Smooth muscle cell (in vitro differentiated cells): ENCODE data around the gene IFITM10. TPM values are rescaled to one million over a fixed set of nuclear protein-coding genes. Genes with fewer than 3 reads are reported as not detected.

ENCODE experiments used
- DNase-seq: peaks from one replicate; lab custom pipeline; 2025; ENCODE audit not compliant: unreplicated experiment; lab: John Stamatoyannopoulos, UW
- H2AFZ ChIP-seq: fragments of 200-600 bp; sonication (generic); 2 replicates; pipeline ENCODE4 v1.6.0; 2016; ENCODE audit warnings: antibody characterized with exemption, low read depth, mild to moderate bottlenecking
- H3F3A ChIP-seq: fragments of 200-600 bp; sonication (generic); 2 replicates; pipeline ENCODE4 v1.6.0; 2017; ENCODE audit warnings: antibody characterized with exemption, low read depth
- H3K27ac ChIP-seq: fragments of 200-600 bp; sonication (generic); 2 replicates; pipeline ENCODE4 v1.5.1; 2016; ENCODE audit warnings: low read depth, mild to moderate bottlenecking
- H3K27me3 ChIP-seq: fragments of 200-600 bp; sonication (generic); 2 replicates; pipeline ENCODE4 v1.6.1; 2016; ENCODE audit warnings: low read depth, mild to moderate bottlenecking
- H3K36me3 ChIP-seq: fragments of 200-600 bp; sonication (generic); 2 replicates; pipeline ENCODE4 v1.5.1; 2016; ENCODE audit warnings: low read depth
- H3K4me1 ChIP-seq: fragments of 200-600 bp; sonication (generic); 2 replicates; pipeline ENCODE4 v1.5.1; 2016; ENCODE audit warnings: low read depth
- H3K4me2 ChIP-seq: fragments of 200-600 bp; sonication (generic); 2 replicates; pipeline ENCODE4 v1.6.0; 2016; ENCODE audit warnings: mild to moderate bottlenecking
- H3K4me3 ChIP-seq: fragments of 200-600 bp; sonication (generic); 2 replicates; pipeline ENCODE4 v1.5.1; 2016; ENCODE audit warnings: mild to moderate bottlenecking
- H3K79me2 ChIP-seq: fragments of 200-600 bp; sonication (generic); 2 replicates; pipeline ENCODE4 v1.6.0; 2016; ENCODE audit warnings: low read depth, mild to moderate bottlenecking
- H3K9ac ChIP-seq: fragments of 200-600 bp; sonication (generic); 2 replicates; pipeline ENCODE4 v1.6.0; 2016; ENCODE audit warnings: low read depth
- H3K9me3 ChIP-seq: fragments of 200-600 bp; sonication (generic); replicated peaks from 2 replicates; pipeline ENCODE4 v1.5.1; 2016; ENCODE audit warnings: low read depth
- H4K20me1 ChIP-seq: fragments of 200-600 bp; sonication (generic); 2 replicates; pipeline ENCODE4 v1.6.0; 2016; ENCODE audit warnings: low read depth
- CTCF ChIP-seq: fragments of 200-600 bp; sonication (generic); IDR thresholded peaks from 2 replicates; pipeline ENCODE4 v1.5.1; 2017; ENCODE audit warnings: borderline replicate concordance, mild to moderate bottlenecking, antibody characterized with exemption; ENCODE audit not compliant: insufficient read depth, poor library complexity, severe bottlenecking
- WGBS: methylation state at CpG from one replicate; pipeline ENCODE4 v1.1.7; 2016; ENCODE audit warnings: low lambda C conversion rate; 5-methylcytosine and 5-hydroxymethylcytosine counted together
- polyA plus RNA-seq: library from polyadenylated mRNA; unstranded; fragments of >200 nt; fragmentation: Nextera tagmentation; extraction: Ambion mirVana; gene quantifications from 2 replicates; pipeline ENCODE4 v1.2.1, GENCODE V29; 2016
- total RNA-seq: library from RNA; depleted of rRNA; stranded (reverse); fragments of >200 nt; gene quantifications from 2 replicates; pipeline ENCODE4 v1.2.3, GENCODE V29; 2014

IFITM10 gene
- total and polyA plus RNA-seq, 2 experiments from 2014 or later: 0.49 to 2.2 TPM

GRCh38 chr11:1714908-1715885 is 35.2 kb downstream of the IFITM10 start:
- Histone ChIP-seq H2AFZ (no peak overlapping the region), H3K4me1 (no peaks in the 10 kb centered on the region), H3K36me3 (no peaks in the 10 kb centered on the region), H3K27ac (no peak overlapping the region), H3K4me3 (no peak overlapping the region), H3F3A (peaks cover 5% of the 10 kb centered on the region), H3K4me2 (no peak overlapping the region), H3K27me3 (peaks cover 7% of the 10 kb centered on the region), H3K9ac (no peak overlapping the region), H3K9me3 (no peaks in the 10 kb centered on the region), H4K20me1 (no peaks in the 10 kb centered on the region), H3K79me2 (no peaks in the 10 kb centered on the region)
- 88% methylated on average over 24 of the region's 24 CpGs for WGBS
- no peak for TF ChIP-seq CTCF
- DNase-seq: no peak

- Histone ChIP-seq H4K20me1 (no peaks in the 10 kb centered on the region), H3K36me3 (no peaks in the 10 kb centered on the region), H3K9me3 (no peaks in the 10 kb centered on the region), H3K27ac (no peak overlapping the region), H3K4me2 (no peak overlapping the region), H3F3A (peaks cover 23% of the 10 kb centered on the region), H2AFZ (no peak overlapping the region), H3K79me2 (no peaks in the 10 kb centered on the region), H3K4me1 (peaks cover 8% of the 10 kb centered on the region), H3K4me3 (no peak overlapping the region), H3K9ac (no peak overlapping the region), H3K27me3 (no peaks in the 10 kb centered on the region)
- DNase-seq: no peak
- WGBS: 95% methylated on average over 10 of the region's 10 CpGs
- no peak for TF ChIP-seq CTCF
Observed at GRCh38 chr11:1708716-1709115, 41.7 kb downstream of the IFITM10 start.

- whole genome bisulfite sequencing: 51% methylated on average over 4 of the region's 4 CpGs
- TF ChIP-seq CTCF: no peak
- no peaks in the 10 kb centered on the region for H3K36me3 ChIP-seq
- H3K27ac ChIP-seq: no peak overlapping the region
- no peaks in the 10 kb centered on the region for H4K20me1 ChIP-seq
- peaks cover 23% of the 10 kb centered on the region for H3F3A ChIP-seq
- peak overlapping the region; percentile 36 for H3K4me2 ChIP-seq
- no peaks in the 10 kb centered on the region for H3K27me3 ChIP-seq
- H3K9me3 ChIP-seq: no peaks in the 10 kb centered on the region
- H3K4me1 ChIP-seq: peaks cover 8% of the 10 kb centered on the region
- H2AFZ ChIP-seq: no peak overlapping the region
- no peaks in the 10 kb centered on the region for H3K79me2 ChIP-seq
- no peak overlapping the region for H3K4me3 ChIP-seq
- no peak overlapping the region for H3K9ac ChIP-seq
- no peak for DNase-seq
Observed at GRCh38 chr11:1707751-1708150, 42.6 kb downstream of the IFITM10 start.
